WERI-Rb-1 (cell line): ENCODE data around the gene RIMS1.

Experiments used
- DNase-seq: peaks from one replicate; pipeline ENCODE4 v3.0.0-alpha.2; 2020
- H3K27ac ChIP-seq: fragments of 250-450 bp; sonication (Bioruptor Pico); 2 replicates; pipeline ENCODE4 v1.5.1; 2020; ENCODE audit warnings: mild to moderate bottlenecking, moderate library complexity
- H3K27me3 ChIP-seq: fragments of 250-450 bp; sonication (Bioruptor Pico); 2 replicates; pipeline ENCODE4 v1.5.1; 2021; ENCODE audit warnings: mild to moderate bottlenecking, low read depth, moderate library complexity; ENCODE audit not compliant: insufficient read depth, severe bottlenecking
- H3K36me3 ChIP-seq: fragments of 250-450 bp; sonication (Bioruptor Pico); 2 replicates; pipeline ENCODE4 v1.5.1; 2020; ENCODE audit warnings: mild to moderate bottlenecking, moderate library complexity
- H3K4me3 ChIP-seq: 2 replicates; pipeline ENCODE4 v1.5.1; 2011; ENCODE audit warnings: low read depth, mild to moderate bottlenecking, control low read depth, low read length
- H3K9me3 ChIP-seq: fragments of 250-450 bp; sonication (Bioruptor Pico); 2 replicates; pipeline ENCODE4 v1.5.1; 2021; ENCODE audit warnings: mild to moderate bottlenecking, moderate library complexity; ENCODE audit not compliant: severe bottlenecking
- TF ChIP-seq, protein P1 (sequence below): IDR thresholded peaks from 2 replicates; pipeline ENCODE4 v1.5.1; 2011; ENCODE audit warnings: low read depth, mild to moderate bottlenecking, control low read depth, inconsistent platforms, low read length

RIMS1 gene

GRCh38 chr6:72386324-72386723 is 500.0 kb downstream of the RIMS1 start:
- Histone ChIP-seq H3K27me3 (no peaks in the 10 kb centered on the region), H3K27ac (no peak overlapping the region), H3K36me3 (no peaks in the 10 kb centered on the region), H3K9me3 (no peaks in the 10 kb centered on the region), H3K4me3 (no peak overlapping the region)
- DNase-seq = no peak
- TF ChIP-seq, protein P1, sequence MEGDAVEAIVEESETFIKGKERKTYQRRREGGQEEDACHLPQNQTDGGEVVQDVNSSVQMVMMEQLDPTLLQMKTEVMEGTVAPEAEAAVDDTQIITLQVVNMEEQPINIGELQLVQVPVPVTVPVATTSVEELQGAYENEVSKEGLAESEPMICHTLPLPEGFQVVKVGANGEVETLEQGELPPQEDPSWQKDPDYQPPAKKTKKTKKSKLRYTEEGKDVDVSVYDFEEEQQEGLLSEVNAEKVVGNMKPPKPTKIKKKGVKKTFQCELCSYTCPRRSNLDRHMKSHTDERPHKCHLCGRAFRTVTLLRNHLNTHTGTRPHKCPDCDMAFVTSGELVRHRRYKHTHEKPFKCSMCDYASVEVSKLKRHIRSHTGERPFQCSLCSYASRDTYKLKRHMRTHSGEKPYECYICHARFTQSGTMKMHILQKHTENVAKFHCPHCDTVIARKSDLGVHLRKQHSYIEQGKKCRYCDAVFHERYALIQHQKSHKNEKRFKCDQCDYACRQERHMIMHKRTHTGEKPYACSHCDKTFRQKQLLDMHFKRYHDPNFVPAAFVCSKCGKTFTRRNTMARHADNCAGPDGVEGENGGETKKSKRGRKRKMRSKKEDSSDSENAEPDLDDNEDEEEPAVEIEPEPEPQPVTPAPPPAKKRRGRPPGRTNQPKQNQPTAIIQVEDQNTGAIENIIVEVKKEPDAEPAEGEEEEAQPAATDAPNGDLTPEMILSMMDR = no peak

DNA sequence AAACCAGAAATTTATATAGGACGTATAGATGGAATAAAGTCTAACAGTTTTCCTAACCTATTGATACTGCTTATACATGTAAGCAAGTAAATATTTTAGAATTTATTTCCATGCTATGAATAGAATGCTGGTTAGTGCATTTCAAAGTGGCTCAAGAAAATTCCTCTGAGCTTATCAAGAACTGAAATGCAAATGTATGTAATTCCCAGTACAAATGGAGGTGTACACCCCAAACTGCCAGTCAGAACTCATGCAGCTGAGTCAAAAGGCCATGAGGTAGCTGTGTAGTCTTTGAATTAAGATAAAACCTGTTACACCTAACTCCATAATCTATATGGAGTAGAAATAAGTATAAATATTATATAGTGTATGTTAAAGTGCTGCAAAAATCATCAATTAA is 503.3 kb downstream of the RIMS1 start:
- H3K9me3 ChIP-seq = no peaks in the 10 kb centered on the region
- DNase-seq = no peak
- no peak overlapping the region for H3K27ac ChIP-seq
- no peak overlapping the region for H3K4me3 ChIP-seq
- no peaks in the 10 kb centered on the region for H3K27me3 ChIP-seq
- no peaks in the 10 kb centered on the region for H3K36me3 ChIP-seq
- TF ChIP-seq, protein P1 = no peak

GRCh38 chr6:72390548-72390947 is 504.2 kb downstream of the RIMS1 start:
- no peaks in the 10 kb centered on the region for H3K27me3 ChIP-seq
- TF ChIP-seq, protein P1 = no peak
- H3K9me3 ChIP-seq = no peaks in the 10 kb centered on the region
- H3K27ac ChIP-seq = no peak overlapping the region
- H3K36me3 ChIP-seq = no peaks in the 10 kb centered on the region
- no peak for DNase-seq
- H3K4me3 ChIP-seq = no peak overlapping the region

GRCh38 chr6:72401865-72402264 is 515.5 kb downstream of the RIMS1 start:
- Histone ChIP-seq H3K36me3 (no peaks in the 10 kb centered on the region), H3K9me3 (no peaks in the 10 kb centered on the region), H3K4me3 (no peak overlapping the region), H3K27ac (no peak overlapping the region), H3K27me3 (no peaks in the 10 kb centered on the region)
- TF ChIP-seq, protein P1 = no peak
- no peak for DNase-seq

DNA sequence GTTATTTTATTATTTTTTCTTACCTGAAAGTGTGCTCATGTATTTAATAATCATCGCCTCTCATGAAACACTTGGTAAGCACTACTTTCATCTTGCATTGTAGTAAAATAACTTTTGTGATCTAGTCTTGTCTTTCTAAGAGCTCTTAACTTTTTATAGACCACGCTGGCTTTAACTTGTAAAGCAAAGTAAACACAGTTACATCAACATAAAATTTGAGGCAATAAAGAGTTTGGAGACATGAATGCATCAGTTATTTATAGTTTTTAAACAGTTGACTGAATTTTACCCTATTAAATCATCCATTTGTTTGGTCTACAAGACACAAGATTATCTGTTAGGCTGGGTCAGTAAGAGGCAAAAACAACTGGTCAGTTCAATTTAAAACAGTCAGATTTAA is 517.1 kb downstream of the RIMS1 start:
- Histone ChIP-seq H3K9me3 (no peaks in the 10 kb centered on the region), H3K36me3 (no peaks in the 10 kb centered on the region), H3K27ac (peak overlapping the region; percentile 20; the same call in 1 of the 2 replicates), H3K27me3 (no peaks in the 10 kb centered on the region), H3K4me3 (no peak overlapping the region)
- no peak for DNase-seq
- TF ChIP-seq, protein P1 = no peak

GRCh38 chr6:72406517-72406916 is 520.2 kb downstream of the RIMS1 start:
- H3K27ac ChIP-seq = no peak overlapping the region
- H3K36me3 ChIP-seq = no peaks in the 10 kb centered on the region
- DNase-seq = no peak
- no peaks in the 10 kb centered on the region for H3K9me3 ChIP-seq
- TF ChIP-seq, protein P1 = no peak
- no peak overlapping the region for H3K4me3 ChIP-seq
- no peaks in the 10 kb centered on the region for H3K27me3 ChIP-seq
